ENCODE measurements around the gene SIDT1.

SIDT1 gene

DNA sequence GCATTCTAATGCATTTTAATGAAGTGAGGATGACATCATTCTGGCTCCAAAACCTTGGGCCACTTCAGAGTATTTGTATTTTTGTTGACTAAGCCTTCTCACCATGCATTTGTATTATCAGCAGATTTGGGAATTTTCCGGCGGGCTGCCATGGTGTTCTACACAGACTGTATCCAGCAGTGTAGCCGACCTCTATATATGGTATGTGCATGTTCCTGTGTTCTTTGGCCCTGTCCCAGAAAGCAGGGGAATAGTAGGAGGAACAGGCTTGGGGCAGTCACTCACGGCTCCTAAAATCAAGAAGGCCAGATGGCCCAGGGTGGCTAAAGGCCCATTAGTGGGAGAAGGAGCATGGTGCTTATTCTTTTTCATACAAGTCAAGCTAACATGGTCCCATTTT is 83.6 kb downstream of the SIDT1 start:
- DNase-seq: no peak
- TF ChIP-seq, protein P1, sequence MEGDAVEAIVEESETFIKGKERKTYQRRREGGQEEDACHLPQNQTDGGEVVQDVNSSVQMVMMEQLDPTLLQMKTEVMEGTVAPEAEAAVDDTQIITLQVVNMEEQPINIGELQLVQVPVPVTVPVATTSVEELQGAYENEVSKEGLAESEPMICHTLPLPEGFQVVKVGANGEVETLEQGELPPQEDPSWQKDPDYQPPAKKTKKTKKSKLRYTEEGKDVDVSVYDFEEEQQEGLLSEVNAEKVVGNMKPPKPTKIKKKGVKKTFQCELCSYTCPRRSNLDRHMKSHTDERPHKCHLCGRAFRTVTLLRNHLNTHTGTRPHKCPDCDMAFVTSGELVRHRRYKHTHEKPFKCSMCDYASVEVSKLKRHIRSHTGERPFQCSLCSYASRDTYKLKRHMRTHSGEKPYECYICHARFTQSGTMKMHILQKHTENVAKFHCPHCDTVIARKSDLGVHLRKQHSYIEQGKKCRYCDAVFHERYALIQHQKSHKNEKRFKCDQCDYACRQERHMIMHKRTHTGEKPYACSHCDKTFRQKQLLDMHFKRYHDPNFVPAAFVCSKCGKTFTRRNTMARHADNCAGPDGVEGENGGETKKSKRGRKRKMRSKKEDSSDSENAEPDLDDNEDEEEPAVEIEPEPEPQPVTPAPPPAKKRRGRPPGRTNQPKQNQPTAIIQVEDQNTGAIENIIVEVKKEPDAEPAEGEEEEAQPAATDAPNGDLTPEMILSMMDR (IDR thresholded peaks at IDR 0.05; ENCODE audit: low read depth, low read length): no peak
- Histone ChIP-seq H3K27me3 (no peaks in the 10 kb centered on the region), H3K4me3 (ENCODE audit: low read depth, low read length) (no peak overlapping the region), H3K4me1 (no peaks in the 10 kb centered on the region), H3K9me3 (no peaks in the 10 kb centered on the region), H3K36me3 (no peaks in the 10 kb centered on the region)

DNA sequence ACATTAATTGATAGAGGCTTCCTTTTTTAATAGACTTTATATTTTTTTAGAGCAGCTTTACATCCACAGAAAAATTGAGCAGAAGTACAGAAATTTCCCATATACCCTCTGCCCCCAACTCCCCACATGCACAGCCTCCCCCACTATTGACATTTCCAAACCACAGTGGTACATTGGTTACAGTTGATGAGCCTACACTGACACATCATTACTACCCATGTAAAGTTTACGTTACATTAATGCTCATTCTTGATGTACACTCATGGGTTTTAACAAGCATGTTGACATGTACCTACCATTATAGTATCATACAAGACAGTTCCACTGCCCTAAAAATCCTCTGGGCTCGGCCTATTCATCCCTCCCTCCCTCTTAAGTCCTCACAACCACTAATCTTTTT is 85.4 kb downstream of the SIDT1 start:
- H3K4me1 ChIP-seq: no peaks in the 10 kb centered on the region
- no peaks in the 10 kb centered on the region for H3K9me3 ChIP-seq
- H3K27me3 ChIP-seq: no peaks in the 10 kb centered on the region
- H3K4me3 ChIP-seq (ENCODE audit: low read depth, low read length): no peak overlapping the region
- TF ChIP-seq, protein P1 (IDR thresholded peaks at IDR 0.05; ENCODE audit: low read depth, low read length): no peak
- DNase-seq: no peak
- no peaks in the 10 kb centered on the region for H3K36me3 ChIP-seq

DNA sequence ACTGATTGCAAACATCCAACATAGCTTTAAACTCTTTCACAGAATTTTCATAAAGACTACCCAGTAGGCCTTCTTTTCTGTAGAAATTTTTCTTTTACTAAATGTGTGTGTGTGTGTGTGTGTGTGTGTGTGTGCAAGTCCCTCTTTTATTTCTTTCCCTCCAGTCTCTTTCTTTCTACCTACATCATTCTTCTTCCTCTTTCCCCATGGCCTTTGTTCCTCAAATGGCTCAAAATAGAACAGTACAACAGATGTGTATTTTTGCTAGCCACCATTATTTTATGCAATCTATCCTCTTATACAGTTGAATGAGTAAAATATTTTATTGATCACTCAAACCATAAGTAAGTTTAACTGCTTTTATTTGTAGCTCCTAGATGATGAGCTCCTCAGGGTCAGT is 87.7 kb downstream of the SIDT1 start:
- TF ChIP-seq, protein P1 (IDR thresholded peaks at IDR 0.05; ENCODE audit: low read depth, low read length): no peak
- no peaks in the 10 kb centered on the region for H3K9me3 ChIP-seq
- H3K27me3 ChIP-seq: no peaks in the 10 kb centered on the region
- no peak for DNase-seq
- H3K36me3 ChIP-seq: no peaks in the 10 kb centered on the region
- no peak overlapping the region for H3K4me3 ChIP-seq (ENCODE audit: low read depth, low read length)
- H3K4me1 ChIP-seq: no peaks in the 10 kb centered on the region

DNA sequence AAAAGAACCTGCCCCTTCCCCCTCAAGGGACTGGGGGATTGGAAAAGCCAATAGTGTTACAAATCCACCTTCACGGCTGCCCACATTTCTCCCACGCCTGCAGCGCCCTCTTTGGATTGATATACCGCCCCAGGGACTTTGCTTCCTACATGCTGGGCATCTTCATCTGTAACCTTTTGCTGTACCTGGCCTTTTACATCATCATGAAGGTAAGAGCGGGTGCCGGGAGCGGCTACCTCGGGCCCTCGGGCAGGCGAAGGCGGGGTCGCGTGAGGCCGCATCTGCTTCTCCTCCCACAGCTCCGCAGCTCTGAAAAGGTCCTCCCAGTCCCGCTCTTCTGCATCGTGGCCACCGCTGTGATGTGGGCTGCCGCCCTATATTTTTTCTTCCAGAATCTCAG is 91.0 kb downstream of the SIDT1 start:
- TF ChIP-seq, protein P1 (IDR thresholded peaks at IDR 0.05; ENCODE audit: low read depth, low read length): no peak
- H3K4me3 ChIP-seq (ENCODE audit: low read depth, low read length): no peak overlapping the region
- DNase-seq: no peak

DNA sequence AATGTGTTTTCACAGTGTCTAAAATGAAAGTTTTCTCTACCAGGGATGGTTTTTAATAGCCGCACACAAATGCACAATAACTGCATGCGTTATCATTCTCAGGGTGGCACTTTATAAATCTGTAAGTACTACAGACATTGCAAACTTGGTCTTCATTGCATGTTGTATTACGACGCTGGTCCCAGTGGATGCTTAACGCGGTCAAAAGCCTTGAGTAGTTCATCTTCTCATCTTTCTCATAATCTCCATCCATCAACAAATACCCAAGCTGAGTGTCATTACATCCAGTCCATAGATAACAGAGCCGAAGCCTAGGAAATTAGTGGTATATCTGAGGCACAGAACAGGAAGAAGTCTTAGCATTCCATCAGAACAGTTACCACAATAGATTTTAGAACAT is 91.5 kb downstream of the SIDT1 start:
- no peaks in the 10 kb centered on the region for H3K36me3 ChIP-seq
- H3K9me3 ChIP-seq: no peaks in the 10 kb centered on the region
- DNase-seq: no peak
- no peaks in the 10 kb centered on the region for H3K4me1 ChIP-seq
- H3K27me3 ChIP-seq: peaks cover 9% of the 10 kb centered on the region
- H3K4me3 ChIP-seq (ENCODE audit: low read depth, low read length): no peak overlapping the region
- TF ChIP-seq, protein P1 (IDR thresholded peaks at IDR 0.05; ENCODE audit: low read depth, low read length): no peak

More for the DNA sequence above, 91.0 kb downstream of the SIDT1 start:
- Histone ChIP-seq H3K27me3 (peaks cover 9% of the 10 kb centered on the region), H3K9me3 (no peaks in the 10 kb centered on the region), H3K36me3 (no peaks in the 10 kb centered on the region), H3K4me1 (no peaks in the 10 kb centered on the region)

DNA sequence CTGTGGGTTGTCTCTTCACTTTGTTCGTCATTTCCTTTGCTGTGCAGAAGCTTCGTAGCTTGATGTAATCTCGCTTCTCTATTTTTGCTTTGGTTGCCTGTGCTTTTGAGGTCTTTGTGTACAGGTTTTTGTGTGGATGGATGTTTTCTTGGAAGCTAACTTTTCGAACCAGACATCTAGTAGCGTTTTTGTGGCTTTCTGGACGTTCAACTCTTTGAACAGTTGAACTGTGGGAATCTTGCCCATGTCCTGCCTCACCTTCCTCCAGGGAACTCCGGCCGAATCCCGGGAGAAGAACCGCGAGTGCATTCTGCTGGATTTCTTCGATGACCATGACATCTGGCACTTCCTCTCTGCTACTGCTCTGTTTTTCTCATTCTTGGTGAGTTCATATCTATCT is 93.5 kb downstream of the SIDT1 start:
- Histone ChIP-seq H3K4me3 (ENCODE audit: low read depth, low read length) (no peak overlapping the region), H3K27me3 (peaks cover 9% of the 10 kb centered on the region), H3K9me3 (no peaks in the 10 kb centered on the region), H3K36me3 (no peaks in the 10 kb centered on the region), H3K4me1 (no peaks in the 10 kb centered on the region)
- DNase-seq: no peak
- TF ChIP-seq, protein P1 (IDR thresholded peaks at IDR 0.05; ENCODE audit: low read depth, low read length): no peak

Measured in BE2C (cell line).